Measurements from ENCODE around the gene DHRS1.

Gene DHRS1

GRCh38 chr14:24299255-24300191 is at the start of gene DHRS1, which contains the start of gene NOP9:
Gene DHRS1 (minus strand): TSS chr14:24299780. CDS start chr14:24299106, 674 bp downstream.
Gene NOP9 (plus strand): TSS chr14:24299850. CDS start chr14:24299955, 105 bp downstream.
- peak; percentile 87 for DNase-seq (ENCODE audit: low read depth, low spot score)

GRCh38 chr14:24348186-24348585 is 48.6 kb upstream of the DHRS1 start:
- DNase-seq (ENCODE audit: low read depth, low spot score): no peak

- DNase-seq (ENCODE audit: low read depth, low spot score): no peak
Observed at GRCh38 chr14:24347134-24347533, 47.6 kb upstream of the DHRS1 start.

- DNase-seq (ENCODE audit: low read depth, low spot score): no peak
Observed at GRCh38 chr14:24343795-24344660, 44.4 kb upstream of the DHRS1 start.

- no peak for DNase-seq (ENCODE audit: low read depth, low spot score)
Observed at GRCh38 chr14:24342889-24343288, 43.3 kb upstream of the DHRS1 start.

GRCh38 chr14:24340606-24341005 is 41.0 kb upstream of the DHRS1 start:
- DNase-seq (ENCODE audit: low read depth, low spot score): no peak

GRCh38 chr14:24339284-24340151 is 39.9 kb upstream of the DHRS1 start, which contains the start of gene RIPK3:
Gene RIPK3 (minus strand): TSS chr14:24339991. CDS start chr14:24339826, 165 bp downstream.
- peak; percentile 46 for DNase-seq (ENCODE audit: low read depth, low spot score)

- DNase-seq (ENCODE audit: low read depth, low spot score): no peak
Observed at GRCh38 chr14:24338843-24339242, 39.3 kb upstream of the DHRS1 start.

- no peak for DNase-seq (ENCODE audit: low read depth, low spot score)
Observed at GRCh38 chr14:24337824-24338175, 38.2 kb upstream of the DHRS1 start.

GRCh38 chr14:24337144-24337823 is 37.7 kb upstream of the DHRS1 start:
- no peak for DNase-seq (ENCODE audit: low read depth, low spot score)

GRCh38 chr14:24335461-24336171 is 36.0 kb upstream of the DHRS1 start:
- DNase-seq (ENCODE audit: low read depth, low spot score): no peak

- no peak for DNase-seq (ENCODE audit: low read depth, low spot score)
Observed at GRCh38 chr14:24334431-24335291, 35.1 kb upstream of the DHRS1 start, which contains the start of gene ADCY4. Gene ADCY4 (minus strand): TSS chr14:24335071. CDS start chr14:24334652, 419 bp downstream.

GRCh38 chr14:24332268-24332993 is 32.9 kb upstream of the DHRS1 start:
- peak; percentile 74 for DNase-seq (ENCODE audit: low read depth, low spot score)

- no peak for DNase-seq (ENCODE audit: low read depth, low spot score)
Observed at GRCh38 chr14:24331731-24332267, 32.2 kb upstream of the DHRS1 start.

- DNase-seq (ENCODE audit: low read depth, low spot score): no peak
Observed at GRCh38 chr14:24330973-24331674, 31.5 kb upstream of the DHRS1 start.

- DNase-seq (ENCODE audit: low read depth, low spot score): no peak
Observed at GRCh38 chr14:24329736-24330135, 30.2 kb upstream of the DHRS1 start.

- DNase-seq (ENCODE audit: low read depth, low spot score): no peak
Observed at GRCh38 chr14:24329073-24329663, 29.6 kb upstream of the DHRS1 start.

All from activated CD4-positive, CD25-positive, alpha-beta regulatory T cell treated with anti-CD3 and anti-CD28 coated beads, Interleukin-2, amount 50 U/mL, for 16 hours (primary cell).